GM19467 (cell line): ENCODE measurements around the gene RETREG3.
"Not testable (repeated sequence)": the region's sequence is repeated elsewhere in the genome, so short reads cannot be mapped to it uniquely, and the experiment has no call there.

Experiments used
- ATAC-seq: cut with Tn5 transposase; IDR thresholded peaks from one replicate; pipeline ENCODE4 v1.9.1; 2021; ENCODE audit warnings: mild to moderate bottlenecking, moderate library complexity; ENCODE audit not compliant: unreplicated experiment

Gene RETREG3

DNA sequence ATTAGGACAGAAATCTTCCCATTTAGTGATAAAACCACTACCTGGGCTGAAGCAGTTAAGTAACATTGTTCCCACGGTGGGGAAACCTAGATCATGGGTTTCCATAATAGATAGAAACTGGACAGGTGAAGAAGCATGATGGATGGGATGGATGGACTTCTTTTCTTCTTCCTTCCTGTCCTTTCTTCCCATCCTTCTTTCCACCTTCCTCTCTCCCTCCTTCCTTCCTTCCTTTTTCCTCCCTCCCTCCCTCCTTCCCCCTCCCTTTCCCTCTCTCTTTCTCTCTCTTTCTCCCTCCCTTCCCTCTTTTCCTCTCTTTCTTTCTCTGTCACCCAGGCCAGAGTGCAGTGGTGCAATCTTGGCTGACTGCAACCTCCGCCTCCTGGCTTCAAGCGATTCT lies 34.7 kb downstream of the RETREG3 start:
- ATAC-seq, result no peak

DNA sequence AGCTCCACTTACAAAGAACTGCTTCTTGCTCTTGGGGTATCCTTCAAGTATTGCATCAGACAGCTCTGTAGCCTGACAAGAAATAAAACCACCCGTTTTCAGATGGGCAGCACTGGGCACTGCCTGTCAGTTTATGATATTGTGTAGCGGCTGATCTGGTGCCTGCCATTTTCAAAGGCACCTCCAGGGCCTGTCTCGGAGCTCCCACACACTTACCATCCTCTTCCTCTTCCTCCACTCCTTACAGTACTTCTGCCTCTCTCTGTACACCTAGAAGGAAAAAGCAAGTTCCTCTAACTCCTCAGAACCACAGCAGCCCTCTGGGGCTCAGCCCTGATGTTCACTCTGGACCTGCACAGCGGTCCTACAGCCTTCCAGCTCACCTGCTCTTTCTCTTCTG lies 36.1 kb downstream of the RETREG3 start:
- no peak for ATAC-seq

DNA sequence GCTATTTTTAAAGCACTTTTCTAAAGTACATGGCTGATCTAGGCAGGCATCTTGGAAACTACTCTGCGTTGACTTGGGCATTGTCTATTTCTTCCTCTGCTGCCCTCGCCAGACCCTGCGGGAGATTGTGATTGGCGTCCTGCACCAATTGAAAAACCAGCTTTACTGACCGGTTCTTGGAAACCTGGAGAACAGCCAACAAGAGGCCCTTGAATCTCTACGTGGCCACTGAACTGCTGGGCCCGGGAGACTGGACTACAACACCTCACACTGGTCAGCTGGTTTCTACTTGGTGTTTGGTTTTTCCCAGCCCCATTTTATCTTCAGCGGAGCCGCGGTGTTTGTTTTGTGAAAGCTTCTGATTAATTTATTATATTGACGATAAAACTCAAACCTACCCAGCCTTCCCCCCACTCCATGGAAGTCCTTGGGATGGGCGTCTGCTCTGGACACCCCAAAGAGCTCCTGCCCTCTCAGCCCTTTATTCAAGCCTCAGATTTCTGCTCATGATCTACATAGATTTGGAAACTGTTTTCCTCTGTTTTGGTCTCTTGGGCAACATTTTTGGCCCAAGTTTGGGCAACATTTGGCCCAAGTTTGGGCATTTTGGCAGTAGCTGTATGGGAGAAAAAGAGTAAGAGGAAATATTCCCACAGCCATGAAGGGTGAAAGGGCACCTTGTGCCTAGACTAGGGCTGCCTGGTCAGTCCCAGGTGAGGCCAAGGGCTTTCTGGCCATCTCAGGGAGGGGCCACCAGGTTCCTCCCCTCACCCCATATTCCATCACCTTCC lies 37.5 kb downstream of the RETREG3 start:
- ATAC-seq, result no peak

DNA sequence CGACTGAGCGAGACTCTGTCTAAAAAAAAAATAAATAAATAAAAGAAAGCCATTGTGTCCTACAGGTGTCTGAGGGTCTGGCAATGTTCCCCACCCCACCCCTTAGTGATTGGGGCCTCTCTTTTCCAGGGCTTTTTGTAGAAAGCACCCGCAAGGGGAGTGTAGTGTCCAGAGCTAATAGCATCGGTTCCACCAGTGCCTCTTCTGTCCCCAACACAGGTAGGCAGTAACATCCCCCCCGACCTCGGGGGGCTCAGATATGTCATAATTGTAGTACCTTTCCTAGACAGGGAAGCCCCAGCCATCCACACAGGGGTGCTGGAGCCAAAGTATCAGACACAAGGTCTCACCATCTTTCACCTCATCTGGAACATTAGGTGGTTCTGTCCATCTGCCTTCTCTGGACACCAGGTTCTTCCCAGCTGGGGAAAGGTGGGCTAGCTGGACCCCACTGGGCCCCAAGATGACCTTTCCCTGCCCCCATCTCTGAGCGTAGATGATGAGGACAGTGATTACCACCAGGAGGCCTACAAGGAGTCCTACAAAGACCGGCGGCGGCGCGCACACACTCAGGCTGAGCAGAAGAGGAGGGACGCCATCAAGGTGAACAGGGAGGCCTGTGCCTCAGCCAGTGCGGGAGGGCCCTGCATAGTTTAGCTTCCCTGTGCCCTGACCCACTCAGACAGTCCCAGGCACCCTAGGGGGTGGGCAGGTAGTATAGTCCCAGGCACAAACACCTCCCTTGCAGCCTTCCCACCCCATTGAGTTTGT lies 40.6 kb downstream of the RETREG3 start:
- no peak for ATAC-seq

DNA sequence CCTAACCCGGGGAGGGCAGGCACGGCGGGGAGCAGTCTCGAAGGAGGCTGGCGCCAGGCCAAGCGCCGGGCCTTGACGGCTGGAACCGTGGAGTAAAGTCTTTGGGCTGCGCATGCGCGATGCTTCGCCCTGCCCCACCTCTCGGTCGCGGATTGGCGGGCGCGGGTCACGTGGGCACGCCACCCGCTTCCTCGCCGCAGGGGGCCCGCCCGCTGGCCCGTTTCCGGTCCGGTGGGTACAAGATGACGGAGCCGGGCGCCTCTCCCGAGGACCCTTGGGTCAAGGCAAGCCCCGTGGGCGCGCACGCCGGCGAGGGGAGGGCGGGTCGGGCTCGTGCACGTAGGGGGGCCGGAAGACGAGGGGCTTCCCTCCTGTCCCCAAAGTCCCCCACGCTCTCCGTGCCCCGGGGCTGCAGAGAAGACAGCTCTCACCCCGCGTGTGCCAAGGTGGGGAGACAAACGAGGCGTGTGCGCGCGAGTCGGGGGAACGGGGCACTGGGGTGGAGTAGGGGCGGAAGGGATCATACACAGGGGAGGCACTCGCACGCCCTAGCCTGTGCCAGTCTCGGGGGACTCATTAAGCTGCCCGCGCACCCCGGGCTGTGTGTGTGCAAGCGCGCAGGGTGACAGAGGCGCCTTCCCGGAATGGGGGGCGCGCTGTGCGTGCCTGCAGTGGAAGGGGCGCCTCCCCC lies 42.1 kb downstream of the RETREG3 start, which contains the start of gene MLX:
Gene MLX, plus strand, starts transcription at position 218 of the 691 bp plus-strand sequence. Its CDS starts 25 bp downstream, at position 243.
- peak; percentile 64 for ATAC-seq

DNA sequence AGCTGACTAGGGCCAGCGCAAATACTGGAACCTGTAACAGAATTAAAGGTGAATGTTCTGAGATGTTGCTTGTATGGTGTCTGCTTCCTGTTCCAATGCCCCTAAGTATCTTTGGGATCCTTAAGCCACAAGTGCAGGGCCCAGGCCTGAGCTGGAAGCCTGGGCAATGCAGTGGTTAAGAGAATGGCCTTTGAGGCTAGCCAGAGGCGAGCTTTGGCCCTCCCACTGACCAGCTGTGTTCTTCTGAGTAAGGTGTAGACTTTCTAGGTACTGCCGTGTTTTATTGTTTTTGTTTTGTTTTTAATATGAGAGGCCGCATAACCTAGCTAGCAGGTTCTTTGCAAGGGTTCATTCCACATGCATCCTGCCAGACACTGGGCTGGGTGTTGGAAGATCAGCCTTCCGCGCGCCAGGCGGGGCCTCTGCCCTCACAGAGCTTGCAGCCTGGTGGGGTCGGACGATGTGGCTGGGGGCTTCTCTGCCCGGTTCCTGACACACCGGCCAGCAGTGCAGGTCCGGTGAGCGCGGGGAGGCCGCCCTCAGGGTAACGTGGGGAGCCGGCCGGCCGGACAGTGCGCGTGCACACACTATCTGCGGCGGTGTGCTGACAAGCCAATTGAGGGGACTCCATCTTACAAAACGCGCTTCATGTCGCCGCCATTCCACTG lies 42.8 kb downstream of the RETREG3 start:
- ATAC-seq, result no peak

DNA sequence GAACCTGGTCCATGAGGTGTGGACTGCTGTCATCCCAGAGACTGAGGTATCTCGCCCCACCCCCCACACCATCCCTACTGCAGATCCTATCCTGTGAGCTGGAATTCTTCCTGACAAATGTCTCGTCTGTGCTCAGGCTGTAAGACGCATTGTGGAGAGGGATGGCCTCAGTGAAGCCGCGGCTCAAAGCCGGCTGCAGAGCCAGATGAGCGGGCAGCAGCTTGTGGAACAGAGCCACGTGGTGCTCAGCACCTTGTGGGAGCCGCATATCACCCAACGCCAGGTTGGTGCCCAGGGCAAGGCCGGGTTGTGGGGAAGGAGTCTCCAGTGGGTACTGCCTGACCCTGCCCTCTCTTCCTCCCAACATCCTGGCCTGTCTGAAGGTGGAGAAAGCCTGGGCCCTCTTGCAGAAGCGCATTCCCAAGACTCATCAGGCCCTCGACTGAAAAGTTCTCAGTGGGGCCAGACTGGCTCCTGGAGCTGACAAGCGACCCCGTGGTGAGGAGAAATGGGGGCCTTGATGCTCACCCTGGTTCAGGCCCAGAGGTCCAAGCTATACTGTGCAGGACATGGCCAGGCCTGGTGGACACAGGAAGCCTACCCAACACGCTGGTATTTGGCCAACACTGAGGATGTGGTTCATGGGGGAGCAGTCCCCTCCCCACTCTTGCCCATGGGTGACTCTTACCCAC lies 43.5 kb downstream of the RETREG3 start:
- no peak for ATAC-seq

DNA sequence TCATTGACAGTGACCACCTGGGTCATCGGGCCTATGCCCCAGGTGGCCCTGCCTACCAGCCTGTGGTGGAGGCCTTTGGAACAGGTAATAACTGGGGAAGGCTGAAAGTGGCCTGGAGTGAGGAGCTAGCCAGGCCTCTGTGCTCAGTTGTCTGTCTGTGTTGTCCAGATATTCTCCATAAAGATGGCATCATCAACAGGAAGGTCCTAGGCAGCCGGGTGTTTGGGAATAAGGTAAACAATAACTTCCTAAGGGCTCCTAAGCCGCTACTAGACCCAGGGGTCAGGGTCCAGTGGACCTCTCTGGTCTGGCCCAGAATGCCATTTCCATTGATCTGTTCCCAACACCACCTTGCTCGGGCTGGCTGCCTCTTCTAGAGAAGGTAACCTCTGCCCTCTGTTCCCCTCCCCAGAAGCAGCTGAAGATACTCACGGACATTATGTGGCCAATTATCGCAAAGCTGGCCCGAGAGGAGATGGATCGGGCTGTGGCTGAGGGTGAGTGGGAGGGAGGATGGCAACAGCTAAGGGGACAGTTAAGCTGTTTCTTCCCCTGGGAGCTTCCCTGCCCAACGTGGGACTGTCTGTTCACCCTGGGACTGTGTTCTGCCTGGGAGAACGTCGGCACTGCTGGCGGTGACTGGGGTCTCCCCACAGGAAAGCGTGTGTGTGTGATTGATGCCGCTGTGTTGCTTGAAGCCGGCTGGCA lies 44.2 kb downstream of the RETREG3 start:
- no peak for ATAC-seq

DNA sequence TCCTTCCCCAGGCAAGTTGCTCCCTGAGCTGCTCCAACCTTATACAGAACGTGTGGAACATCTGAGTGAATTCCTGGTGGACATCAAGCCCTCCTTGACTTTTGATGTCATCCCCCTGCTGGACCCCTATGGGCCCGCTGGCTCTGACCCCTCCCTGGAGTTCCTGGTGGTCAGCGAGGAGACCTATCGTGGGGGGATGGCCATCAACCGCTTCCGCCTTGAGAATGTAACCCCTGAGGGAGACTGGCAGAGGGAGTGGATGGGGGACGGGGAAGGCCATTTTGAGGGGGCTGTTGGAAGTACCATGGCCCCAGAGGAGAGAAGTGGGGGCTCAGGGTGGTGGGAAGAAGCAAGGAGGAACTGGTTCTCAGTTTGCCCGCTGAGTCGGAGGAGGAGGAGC lies 45.2 kb downstream of the RETREG3 start:
- no peak for ATAC-seq

DNA sequence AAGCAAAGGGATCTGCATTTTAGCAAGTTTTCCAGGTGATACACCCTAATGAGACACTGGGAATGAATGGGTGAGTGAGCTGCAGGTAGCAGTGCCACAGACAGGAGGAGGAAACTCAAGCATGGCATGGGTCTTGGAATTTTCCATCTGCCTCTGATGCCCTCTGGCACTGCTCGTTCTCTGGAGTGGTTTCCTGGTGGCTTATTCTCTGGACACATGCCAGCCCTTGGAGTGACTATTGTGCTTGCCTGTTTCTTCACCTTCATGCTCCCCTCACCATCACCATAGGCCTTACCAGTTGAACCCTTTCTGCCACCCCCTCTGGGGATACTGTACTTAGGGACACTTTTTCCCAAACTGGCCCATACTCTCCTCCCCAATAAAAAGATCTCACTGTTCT lies 45.6 kb downstream of the RETREG3 start:
- no peak for ATAC-seq

DNA sequence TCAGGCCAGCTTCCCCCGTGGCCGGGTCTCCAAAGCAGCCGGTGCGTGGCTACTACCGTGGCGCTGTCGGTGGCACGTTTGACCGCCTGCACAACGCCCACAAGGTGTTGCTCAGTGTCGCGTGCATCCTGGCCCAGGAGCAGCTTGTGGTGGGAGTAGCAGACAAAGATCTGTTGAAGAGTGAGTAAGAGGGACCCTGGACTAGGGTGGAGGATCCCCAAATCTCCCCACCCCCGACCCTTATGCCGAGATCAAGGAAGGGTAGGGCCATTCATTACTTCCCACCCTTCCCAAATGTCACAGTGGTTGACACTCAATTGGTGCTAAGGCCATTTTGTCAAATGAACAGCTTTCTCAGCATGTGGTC lies 46.0 kb downstream of the RETREG3 start:
- no peak for ATAC-seq

DNA sequence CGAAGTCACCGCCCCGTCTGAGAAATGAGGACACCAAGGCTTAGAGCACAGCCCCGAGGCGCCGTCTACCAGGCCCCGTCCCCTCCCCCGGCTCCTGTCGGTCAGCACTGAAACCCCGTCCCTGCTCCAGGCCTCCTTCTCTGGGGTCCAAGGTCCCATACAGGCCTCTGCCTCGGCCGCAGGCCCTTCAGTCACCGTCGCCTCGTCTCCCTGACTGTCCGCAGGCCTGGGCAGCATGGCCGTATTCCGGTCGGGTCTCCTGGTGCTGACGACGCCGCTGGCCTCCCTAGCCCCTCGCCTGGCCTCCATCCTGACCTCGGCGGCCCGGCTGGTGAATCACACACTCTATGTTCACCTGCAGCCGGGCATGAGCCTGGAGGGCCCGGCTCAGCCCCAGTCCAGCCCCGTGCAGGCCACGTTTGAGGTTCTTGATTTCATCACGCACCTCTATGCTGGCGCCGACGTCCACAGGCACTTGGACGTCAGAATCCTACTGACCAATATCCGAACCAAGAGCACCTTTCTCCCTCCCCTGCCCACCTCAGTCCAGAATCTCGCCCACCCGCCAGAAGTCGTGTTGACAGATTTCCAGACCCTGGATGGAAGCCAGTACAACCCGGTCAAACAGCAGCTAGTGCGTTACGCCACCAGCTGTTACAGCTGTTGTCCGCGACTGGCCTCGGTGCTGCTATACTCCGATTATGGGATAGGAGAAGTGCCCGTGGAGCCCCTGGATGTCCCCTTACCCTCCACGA lies 46.6 kb downstream of the RETREG3 start:
- ATAC-seq, result no peak

DNA sequence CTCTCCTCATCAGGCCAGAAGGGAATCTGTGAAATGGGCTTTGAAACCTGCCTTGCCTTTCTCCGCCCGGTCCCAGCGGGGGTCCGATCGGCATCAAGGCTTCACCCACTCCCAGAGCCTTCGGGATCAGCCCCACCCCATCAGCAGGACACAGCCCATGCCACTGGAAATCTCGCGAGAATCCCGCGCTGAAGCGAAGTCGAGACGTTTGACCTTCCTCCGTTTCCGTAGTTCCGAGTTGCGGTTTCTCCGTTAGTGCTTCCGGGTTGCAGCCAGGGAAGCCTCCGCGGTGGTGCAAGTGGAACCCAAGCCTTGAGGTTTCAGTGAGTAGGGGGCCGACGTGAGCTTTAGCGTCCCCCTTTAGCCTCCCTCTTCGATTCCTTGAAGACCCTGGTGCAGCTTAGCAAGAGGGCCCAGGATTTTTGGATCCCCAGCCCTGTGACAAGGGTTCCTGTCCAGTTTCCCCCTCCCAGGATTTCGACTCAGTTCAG lies 47.2 kb downstream of the RETREG3 start, which contains the start of gene COASY:
Gene COASY, plus strand, starts transcription at position 252 of the 491 bp plus-strand sequence. CDS start 475 bp downstream, outside the sequence.
- ATAC-seq, result no peak

DNA sequence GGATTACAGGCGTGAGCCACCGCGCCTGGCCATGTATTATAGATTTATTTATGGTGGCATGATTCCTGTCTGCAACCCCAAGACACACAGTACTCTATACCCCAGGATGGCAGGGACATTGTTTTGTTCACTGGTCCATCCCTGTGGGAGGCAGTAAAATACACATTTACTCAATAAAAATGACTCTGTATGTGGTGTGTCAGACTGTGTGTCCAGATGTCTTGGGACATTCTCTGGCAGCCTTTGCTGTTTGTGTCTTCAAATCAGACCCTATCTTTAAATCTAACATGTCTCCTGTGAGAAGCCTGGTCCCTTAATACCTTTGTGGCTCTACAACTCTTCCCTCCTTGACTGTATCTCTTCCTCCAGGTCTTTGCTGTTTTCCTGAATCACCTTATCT lies 48.9 kb downstream of the RETREG3 start:
- ATAC-seq, result no peak

DNA sequence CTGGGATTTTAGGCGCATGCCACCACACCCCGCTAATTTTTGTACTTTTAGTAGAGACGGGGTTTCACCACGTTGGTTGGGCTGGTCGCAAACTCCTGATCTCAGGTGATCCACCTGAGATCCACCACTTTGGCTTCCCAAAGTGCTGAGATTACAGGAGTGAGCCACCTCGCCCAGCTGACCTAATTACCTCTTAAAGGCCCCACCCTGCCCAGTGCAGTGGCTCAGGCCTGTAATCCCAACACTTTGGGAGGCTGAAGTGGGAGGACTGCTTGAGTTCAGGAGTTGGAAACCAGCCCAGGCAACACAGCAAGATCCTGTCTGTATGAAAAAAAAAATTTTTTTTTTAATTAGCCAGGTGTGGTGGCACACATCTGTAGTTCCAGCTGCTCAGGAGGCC lies 50.1 kb downstream of the RETREG3 start:
- ATAC-seq, result no peak

DNA sequence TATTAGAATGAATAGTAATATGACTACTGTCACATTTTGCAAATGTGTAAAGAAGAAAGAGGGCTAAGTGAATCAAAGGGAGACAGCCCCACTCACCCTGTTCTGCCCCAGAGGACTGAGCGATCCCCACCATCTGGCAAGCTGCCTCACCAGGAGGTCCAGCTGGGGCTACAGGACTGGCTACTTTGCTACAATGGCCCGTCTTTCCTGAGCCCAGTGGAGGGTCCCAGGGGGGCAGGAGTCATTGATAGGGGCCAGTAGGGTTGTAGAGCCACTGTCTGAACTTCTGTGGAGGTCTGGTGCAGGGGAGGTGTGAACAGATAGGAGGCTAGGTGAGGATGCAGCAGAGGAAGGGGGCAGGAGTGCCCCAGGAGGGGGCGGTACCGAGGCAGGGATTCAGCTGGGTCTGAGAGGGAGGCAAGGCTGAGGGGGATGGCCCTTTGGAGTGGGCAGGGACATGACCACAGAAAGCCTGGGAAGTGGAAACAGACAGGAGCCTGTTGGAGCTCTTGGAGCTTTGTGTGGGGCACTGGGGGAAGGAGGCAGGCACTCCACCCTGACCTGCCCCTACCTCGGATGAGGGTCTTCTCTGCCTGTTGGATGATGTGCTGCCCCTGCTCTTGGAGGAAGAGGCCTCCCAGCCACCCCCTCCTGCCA lies 53.1 kb downstream of the RETREG3 start:
- ATAC-seq, result not testable (repeated sequence)

DNA sequence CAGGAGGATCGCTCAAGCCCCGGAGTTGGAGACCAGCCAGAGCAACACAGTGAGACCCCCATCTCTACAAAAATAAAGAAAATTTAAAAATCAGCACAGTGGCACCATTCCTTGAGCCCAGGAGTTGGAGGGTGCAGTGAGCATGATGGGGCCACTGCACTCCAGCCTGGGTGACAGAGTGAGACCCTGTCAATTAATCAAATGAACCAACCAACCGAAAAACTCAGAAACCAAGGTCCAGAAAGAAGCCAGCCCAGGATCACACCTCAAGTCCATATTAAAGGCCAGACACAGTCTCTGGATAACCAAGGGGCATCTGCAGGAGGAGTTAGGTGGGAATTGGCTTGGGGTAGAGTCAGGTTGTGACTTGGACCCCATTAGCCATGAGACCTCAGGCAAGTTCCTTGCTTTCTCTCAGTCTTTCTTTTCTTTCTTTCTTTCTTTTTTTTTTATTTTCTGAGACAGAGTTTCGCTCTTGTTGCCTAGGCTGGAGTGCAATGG lies 54.0 kb downstream of the RETREG3 start:
- ATAC-seq, result no peak
